Bronchial epithelial cell (primary cell): Measurements from ENCODE around the gene PPP1R18. TPM values are rescaled to one million over a fixed set of nuclear protein-coding genes. Genes with fewer than 3 reads are reported as not detected.

Experiments
- DNase-seq: peaks from one replicate; pipeline ENCODE4 v3.0.0-alpha.2; 2010; ENCODE audit warnings: low read depth
- FAIRE-seq: peaks from 2 replicates; lab custom pipeline; 2011; peaks lifted over from hg19 to GRCh38; lab: Jason Lieb, UNC
- H3K27me3 ChIP-seq: 2 replicates; pipeline ENCODE4 v1.5.1; 2011; ENCODE audit warnings: low read length; ENCODE audit not compliant: control insufficient read depth, insufficient read depth
- H3K36me3 ChIP-seq: 2 replicates; pipeline ENCODE4 v1.5.1; 2011; ENCODE audit warnings: low read length; ENCODE audit not compliant: control insufficient read depth, insufficient read depth
- H3K4me3 ChIP-seq: 2 replicates; pipeline ENCODE4 v1.5.1; 2011; ENCODE audit warnings: mild to moderate bottlenecking, low read depth, low read length, control low read depth
- total RNA-seq: library from RNA; depleted of rRNA; stranded (reverse); fragments of >200 nt; gene quantifications from 2 replicates; pipeline ENCODE4 v1.2.1, GENCODE V29; 2014
- TF ChIP-seq, protein P1 (sequence below): IDR thresholded peaks from 2 replicates; pipeline ENCODE4 v1.5.1; 2011; ENCODE audit warnings: mild to moderate bottlenecking, moderate library complexity, low read length, control low read depth, inconsistent platforms; ENCODE audit not compliant: insufficient read depth, severe bottlenecking

PPP1R18 gene
- total RNA-seq, 1 donor from 2014 or later: 32.6 TPM

GRCh38 chr6:30689985-30690384, 3.5 kb upstream of the PPP1R18 start:
- H3K4me3 ChIP-seq: peak overlapping the region; percentile 68

GRCh38 chr6:30689022-30689865, 2.8 kb upstream of the PPP1R18 start:
- TF ChIP-seq, protein P1, sequence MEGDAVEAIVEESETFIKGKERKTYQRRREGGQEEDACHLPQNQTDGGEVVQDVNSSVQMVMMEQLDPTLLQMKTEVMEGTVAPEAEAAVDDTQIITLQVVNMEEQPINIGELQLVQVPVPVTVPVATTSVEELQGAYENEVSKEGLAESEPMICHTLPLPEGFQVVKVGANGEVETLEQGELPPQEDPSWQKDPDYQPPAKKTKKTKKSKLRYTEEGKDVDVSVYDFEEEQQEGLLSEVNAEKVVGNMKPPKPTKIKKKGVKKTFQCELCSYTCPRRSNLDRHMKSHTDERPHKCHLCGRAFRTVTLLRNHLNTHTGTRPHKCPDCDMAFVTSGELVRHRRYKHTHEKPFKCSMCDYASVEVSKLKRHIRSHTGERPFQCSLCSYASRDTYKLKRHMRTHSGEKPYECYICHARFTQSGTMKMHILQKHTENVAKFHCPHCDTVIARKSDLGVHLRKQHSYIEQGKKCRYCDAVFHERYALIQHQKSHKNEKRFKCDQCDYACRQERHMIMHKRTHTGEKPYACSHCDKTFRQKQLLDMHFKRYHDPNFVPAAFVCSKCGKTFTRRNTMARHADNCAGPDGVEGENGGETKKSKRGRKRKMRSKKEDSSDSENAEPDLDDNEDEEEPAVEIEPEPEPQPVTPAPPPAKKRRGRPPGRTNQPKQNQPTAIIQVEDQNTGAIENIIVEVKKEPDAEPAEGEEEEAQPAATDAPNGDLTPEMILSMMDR: no peak
- DNase-seq (no peak), FAIRE-seq (no peak)
- peaks cover 3% of the 10 kb centered on the region for H3K36me3 ChIP-seq
- H3K27me3 ChIP-seq: no peaks in the 10 kb centered on the region
- H3K4me3 ChIP-seq: no peak overlapping the region

More at GRCh38 chr6:30689985-30690384, 3.5 kb upstream of the PPP1R18 start:
- Histone ChIP-seq H3K27me3 (no peaks in the 10 kb centered on the region), H3K36me3 (peaks cover 3% of the 10 kb centered on the region)
- TF ChIP-seq, protein P1: no peak
- no peak for DNase-seq
- no peak for FAIRE-seq

DNA sequence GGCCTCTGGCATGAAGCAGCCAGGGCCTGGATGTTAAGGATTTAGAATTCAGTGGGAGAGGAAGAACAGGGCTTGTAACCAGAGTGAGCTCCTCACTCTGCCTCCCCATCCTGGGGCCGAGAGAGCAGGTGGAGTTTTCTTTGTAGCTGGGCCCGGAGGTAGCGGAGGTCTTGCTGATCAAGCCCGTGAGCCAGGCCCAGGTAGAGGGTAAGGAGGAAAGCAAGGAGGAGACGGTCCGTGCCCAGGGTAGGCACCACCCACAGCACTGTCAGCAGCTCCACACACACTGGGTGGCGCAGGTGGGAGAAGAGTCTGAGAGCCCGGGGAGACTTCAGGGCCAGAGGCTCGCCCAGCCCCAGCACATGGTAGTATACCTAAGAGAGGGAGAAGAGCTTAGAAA, 2.1 kb upstream of the PPP1R18 start:
- FAIRE-seq (no peak), DNase-seq (no peak)
- Histone ChIP-seq H3K4me3 (no peak overlapping the region), H3K36me3 (peaks cover 5% of the 10 kb centered on the region), H3K27me3 (no peaks in the 10 kb centered on the region)
- TF ChIP-seq, protein P1: no peak

DNA sequence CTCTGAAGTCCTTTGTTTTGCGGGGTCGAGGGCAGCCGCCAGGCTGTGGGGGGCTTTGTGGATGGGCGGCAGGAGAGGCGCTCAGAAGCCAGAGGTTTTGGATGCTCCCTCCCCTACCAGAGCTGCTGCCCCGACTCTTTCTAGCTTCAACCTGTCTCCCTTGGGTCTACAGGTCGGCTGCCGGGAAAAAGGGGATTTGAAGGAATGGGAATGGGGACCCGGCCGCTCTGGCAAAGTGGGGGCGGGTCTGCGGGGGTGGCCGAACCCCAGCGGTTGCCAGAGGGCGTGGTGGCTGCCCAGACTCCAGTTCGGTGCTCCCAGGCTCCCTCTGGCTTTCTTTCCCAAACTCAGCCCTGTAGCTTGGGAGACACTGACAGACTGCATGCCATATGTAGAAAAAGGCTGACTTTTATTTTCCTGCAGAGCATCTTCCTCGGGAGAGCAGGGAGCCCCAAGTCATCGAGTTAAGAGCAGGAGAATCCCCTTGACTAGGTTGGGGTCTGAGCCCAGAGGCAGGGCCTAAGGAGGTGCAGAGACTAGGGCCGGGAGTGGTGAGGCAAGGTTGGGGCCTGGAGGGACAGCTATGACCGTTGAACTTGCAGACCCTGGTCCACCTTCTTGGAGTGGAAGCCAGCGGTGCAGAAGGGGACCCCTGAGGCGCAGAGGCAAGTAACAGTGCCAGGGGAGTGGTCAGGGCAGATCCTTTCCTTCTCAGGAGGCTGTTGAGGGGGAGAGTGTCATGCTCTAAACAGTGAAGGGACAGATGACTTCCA, 1.4 kb upstream of the PPP1R18 start:
- DNase-seq (no peak), FAIRE-seq (no peak)
- no peaks in the 10 kb centered on the region for H3K27me3 ChIP-seq
- H3K36me3 ChIP-seq: peaks cover 6% of the 10 kb centered on the region
- TF ChIP-seq, protein P1: no peak
- H3K4me3 ChIP-seq: peak overlapping the region; percentile 76

DNA sequence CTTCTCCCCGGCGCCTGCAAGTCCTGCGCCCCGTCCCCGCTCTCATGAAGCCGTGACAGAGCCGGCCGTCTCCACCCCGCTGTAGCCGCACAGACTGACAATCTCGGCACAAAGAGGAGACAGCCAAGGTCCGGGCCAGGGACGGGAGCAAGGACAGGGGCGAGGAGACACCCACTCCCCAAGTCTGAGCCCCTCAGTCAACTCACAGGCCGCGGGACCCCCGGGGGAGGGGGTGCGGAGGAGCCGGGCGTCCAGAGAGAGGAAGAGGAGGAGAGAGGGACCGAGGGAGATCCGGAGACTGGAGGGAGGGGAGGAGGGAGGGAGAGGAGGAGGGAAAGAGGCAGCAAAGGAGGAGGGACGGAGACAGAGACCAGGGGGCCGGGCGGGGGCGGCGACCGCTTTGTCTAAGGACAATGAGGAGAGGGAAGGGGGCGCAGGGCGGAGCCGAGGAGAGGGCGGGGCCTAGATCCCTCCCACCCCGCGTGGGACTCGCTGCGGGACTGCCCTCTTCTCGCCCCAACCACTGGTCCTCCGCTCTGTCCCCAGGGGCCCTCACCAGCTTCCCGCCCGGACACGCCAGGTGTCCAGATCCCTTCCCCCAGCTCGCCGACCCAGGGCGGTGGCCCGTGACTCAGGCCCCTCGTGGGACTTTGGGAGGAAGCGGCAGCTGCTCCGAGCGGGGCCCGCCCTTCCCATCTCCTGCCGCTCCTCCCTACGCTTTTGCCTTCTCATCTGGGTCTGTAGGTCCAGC, 638 bp upstream of the PPP1R18 start:
- Histone ChIP-seq H3K36me3 (peaks cover 6% of the 10 kb centered on the region), H3K27me3 (no peaks in the 10 kb centered on the region), H3K4me3 (peak overlapping the region; percentile 76)
- TF ChIP-seq, protein P1: no peak
- FAIRE-seq (no peak), DNase-seq (peak; percentile 94)
